Fibroblast of the aortic adventitia (primary cell): ENCODE results near the gene ZCCHC7. TPM values are rescaled to one million over a fixed set of nuclear protein-coding genes. Genes with fewer than 3 reads are reported as not detected.
"Not testable (repeated sequence)": the region's sequence is repeated elsewhere in the genome, so short reads cannot be mapped to it uniquely, and the experiment has no call there.

ENCODE experiments used
- DNase-seq: peaks from one replicate; pipeline ENCODE4 v3.0.0-alpha.2; 2010; ENCODE audit warnings: low read depth
- H3K4me3 ChIP-seq: 2 replicates; pipeline ENCODE4 v1.5.1; 2011; ENCODE audit warnings: low read depth, mild to moderate bottlenecking, control low read depth, low read length, moderate library complexity
- total RNA-seq: library from RNA; depleted of rRNA; stranded (reverse); fragments of >200 nt; gene quantifications from 2 replicates; pipeline ENCODE4 v1.2.3, GENCODE V29; 2012; ENCODE audit warnings: low replicate concordance
- TF ChIP-seq, protein P1 (sequence below): IDR thresholded peaks from 2 replicates; pipeline ENCODE4 v1.5.1; 2011; ENCODE audit warnings: mild to moderate bottlenecking, low read length, control low read depth, inconsistent platforms; ENCODE audit not compliant: insufficient read depth

ZCCHC7 gene
- total RNA-seq, 1 donor = 31.8 TPM

DNA sequence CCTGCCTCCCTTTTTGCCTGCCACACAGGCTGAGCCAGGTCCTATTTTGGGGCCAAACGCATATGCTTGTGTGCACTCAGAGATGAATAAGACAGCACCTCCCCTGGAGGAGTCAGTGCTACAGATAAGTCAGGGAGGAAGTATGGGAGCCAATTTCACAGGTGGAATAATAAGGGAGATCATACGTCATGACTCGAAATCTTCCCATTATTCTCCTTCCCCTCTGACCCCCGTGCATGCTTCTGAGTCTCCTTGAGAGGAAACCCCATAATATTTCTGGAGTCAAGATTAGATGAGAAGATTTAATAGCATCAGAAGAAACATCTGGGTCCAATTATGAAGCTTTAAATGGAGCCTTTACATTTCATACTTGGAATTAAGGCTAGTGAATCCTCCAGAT lies 15.1 kb upstream of the ZCCHC7 start:
- no peak overlapping the region for H3K4me3 ChIP-seq
- TF ChIP-seq, protein P1, sequence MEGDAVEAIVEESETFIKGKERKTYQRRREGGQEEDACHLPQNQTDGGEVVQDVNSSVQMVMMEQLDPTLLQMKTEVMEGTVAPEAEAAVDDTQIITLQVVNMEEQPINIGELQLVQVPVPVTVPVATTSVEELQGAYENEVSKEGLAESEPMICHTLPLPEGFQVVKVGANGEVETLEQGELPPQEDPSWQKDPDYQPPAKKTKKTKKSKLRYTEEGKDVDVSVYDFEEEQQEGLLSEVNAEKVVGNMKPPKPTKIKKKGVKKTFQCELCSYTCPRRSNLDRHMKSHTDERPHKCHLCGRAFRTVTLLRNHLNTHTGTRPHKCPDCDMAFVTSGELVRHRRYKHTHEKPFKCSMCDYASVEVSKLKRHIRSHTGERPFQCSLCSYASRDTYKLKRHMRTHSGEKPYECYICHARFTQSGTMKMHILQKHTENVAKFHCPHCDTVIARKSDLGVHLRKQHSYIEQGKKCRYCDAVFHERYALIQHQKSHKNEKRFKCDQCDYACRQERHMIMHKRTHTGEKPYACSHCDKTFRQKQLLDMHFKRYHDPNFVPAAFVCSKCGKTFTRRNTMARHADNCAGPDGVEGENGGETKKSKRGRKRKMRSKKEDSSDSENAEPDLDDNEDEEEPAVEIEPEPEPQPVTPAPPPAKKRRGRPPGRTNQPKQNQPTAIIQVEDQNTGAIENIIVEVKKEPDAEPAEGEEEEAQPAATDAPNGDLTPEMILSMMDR = no peak
- peak; percentile 32 for DNase-seq

DNA sequence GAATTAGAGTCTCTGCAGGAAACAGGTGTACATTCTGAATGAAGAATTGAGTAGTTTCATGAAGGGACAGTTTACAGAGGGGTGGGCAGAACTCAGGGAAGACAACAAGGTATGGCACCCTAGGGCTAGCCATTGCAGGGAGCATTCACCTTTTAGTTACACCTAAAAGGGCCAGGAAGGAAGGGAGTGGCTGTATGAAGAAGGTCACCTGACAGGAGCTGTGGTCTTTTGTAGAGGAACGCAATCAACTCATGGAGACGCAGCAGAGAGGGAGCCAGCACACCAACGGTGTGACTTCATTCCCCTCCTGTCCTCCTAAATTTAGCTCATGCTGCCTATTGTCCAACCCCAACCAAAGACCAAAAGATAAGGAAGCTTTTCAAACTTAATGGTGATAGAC lies 12.7 kb upstream of the ZCCHC7 start:
- no peak overlapping the region for H3K4me3 ChIP-seq
- TF ChIP-seq, protein P1 = no peak
- no peak for DNase-seq

DNA sequence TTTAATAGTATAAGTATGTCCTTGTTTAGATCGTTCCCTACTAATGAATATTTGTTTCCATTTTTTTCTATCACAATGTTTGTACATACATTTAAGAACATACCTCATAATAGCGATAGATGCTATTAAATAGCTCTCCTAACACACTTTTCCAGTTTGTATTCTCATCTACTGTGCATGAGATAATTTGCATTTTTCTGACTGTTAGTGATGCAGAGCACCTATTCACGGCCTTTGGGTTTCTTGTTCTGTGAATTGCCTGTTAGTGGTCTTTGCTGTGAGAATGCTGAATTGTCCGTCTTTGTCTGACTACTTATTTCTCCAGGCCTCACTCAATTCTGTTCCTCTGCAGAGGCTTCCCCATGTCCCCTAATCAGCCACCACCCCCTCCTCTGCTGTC lies 5.9 kb upstream of the ZCCHC7 start:
- not testable (repeated sequence) for DNase-seq, H3K4me3 ChIP-seq

DNA sequence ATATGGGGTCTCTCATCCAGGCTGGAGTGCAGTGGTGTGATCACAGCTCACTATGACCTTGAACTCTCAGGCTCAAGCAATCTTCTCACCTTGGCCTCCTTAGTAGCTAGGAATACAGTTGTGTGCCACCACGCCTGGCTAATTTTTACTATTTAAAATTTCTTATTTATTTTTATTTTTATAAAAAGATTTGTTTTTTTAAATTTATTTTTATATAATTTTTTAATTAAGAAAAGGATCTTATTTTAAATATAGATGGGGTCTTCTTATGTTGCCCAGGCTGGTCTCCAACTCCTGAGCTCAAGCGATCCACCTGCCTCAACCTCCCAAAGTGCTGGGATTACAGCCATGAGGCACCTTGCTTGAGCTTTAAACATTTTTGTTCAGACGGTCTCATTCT lies 2.4 kb upstream of the ZCCHC7 start:
- TF ChIP-seq, protein P1 = no peak
- DNase-seq = no peak
- no peak overlapping the region for H3K4me3 ChIP-seq

DNA sequence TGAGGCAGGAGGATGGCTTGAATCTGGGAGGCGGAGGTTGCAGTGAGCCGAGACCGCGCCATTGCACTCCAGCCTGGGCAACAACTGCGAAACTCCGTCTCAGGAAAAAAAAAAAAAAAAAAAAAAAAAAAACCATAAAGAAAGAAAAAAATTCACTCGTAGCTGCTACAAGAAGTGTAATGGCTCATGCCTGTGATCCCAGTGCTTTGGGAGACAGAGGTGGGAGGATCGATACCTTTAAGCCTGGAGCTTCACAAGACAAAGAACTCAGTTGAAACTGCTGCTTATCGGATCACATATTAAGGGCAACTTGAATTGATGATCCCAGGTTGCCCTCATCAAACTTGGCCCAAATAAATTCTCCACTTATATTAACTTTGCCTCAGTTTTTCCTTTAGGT lies 1.0 kb upstream of the ZCCHC7 start:
- H3K4me3 ChIP-seq = no peak overlapping the region
- no peak for DNase-seq
- TF ChIP-seq, protein P1 = no peak

DNA sequence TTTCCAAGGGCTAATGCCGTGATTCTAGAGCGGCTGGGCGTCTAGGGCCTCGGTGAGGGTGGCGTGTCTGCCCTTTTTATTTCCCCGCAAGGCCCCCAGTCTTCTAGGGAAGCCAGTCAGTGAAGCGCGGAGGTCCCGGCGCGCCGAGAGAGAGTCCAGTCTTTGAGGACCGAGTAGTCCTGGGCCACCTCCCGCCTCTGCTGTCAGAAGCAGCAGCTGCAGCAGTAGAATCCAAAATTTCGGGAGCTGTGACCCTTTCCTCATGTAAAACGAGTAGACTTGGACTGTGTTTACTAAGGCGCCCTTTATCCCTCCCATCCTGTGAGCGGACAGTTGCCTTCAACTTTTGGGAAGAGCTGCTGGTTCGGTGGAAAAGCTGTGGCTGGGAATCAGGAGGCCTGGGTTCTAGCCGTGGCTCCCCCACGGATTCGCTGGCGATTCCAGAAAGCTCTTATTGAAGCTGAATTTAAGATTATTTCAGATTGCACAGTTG lies 515 bp downstream of the ZCCHC7 start:
- peak overlapping the region; percentile 80 for H3K4me3 ChIP-seq
- DNase-seq = peak; percentile 35

DNA sequence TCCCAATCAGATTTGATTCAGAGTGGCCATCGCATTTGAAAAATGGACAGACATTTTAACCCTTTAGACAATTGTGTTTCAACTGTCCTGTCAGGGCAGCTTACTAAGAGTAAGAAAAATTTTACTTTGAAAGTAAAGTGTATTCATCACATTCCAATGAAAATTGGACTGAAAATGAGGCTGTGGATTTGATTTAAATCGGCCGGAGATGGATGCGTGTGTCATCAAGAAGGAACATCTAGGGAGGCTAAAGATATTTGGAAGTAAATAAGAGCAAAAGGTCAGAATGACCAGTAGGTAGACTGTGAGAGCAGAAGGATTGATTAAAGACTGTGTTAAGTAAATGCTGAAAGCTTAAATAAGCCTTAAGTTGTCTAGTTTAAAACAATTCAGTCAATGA lies 1.5 kb downstream of the ZCCHC7 start:
- peak overlapping the region; percentile 80 for H3K4me3 ChIP-seq
- TF ChIP-seq, protein P1 = no peak
- no peak for DNase-seq

DNA sequence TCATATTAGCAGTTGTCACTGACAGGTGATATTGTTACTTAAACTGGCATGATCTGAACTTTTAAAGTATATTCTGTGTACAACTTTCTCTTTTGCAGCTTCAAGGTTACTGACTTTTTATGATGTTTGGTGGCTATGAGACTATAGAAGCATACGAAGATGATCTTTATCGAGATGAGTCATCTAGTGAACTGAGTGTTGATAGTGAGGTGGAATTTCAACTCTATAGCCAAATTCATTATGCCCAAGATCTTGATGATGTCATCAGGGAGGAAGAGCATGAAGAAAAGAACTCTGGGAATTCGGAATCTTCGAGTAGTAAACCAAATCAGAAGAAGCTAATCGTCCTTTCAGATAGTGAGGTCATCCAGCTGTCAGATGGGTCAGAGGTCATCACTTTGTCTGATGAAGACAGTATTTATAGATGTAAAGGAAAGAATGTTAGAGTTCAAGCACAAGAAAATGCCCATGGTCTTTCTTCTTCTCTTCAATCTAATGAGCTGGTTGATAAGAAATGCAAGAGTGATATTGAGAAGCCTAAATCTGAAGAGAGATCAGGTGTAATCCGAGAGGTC lies 5.9 kb downstream of the ZCCHC7 start:
- TF ChIP-seq, protein P1 = no peak
- DNase-seq = no peak
- H3K4me3 ChIP-seq = no peak overlapping the region
